Esophagus squamous epithelium (tissue), 5 donors: ENCODE measurements around the gene KLF18. TPM values are rescaled to one million over a fixed set of nuclear protein-coding genes. Genes with fewer than 3 reads are reported as not detected.

Experiments used
- DNase-seq: peaks from one replicate; lab custom pipeline; 2025; lab: John Stamatoyannopoulos, UW
- H3K27ac ChIP-seq, 4 donors: fragments of 200-600 bp; sonication (generic); one replicate each; pipeline ENCODE4 v1.5.1; 2016 to 2019; ENCODE audit warnings: mild to moderate bottlenecking in 1 of 4
- H3K27me3 ChIP-seq, 4 donors: fragments of 200-600 bp; sonication (generic); 1 replicate in 3 of 4; 2 replicates in 1 of 4; pipeline versions ENCODE4 v1.5.1 to v1.6.0; 2017 to 2021; ENCODE audit warnings: antibody characterized with exemption in 1 of 4
- H3K36me3 ChIP-seq, 3 donors: fragments of 200-600 bp; sonication (generic); one replicate each; pipeline ENCODE4 v1.5.1; 2016 to 2019
- H3K4me1 ChIP-seq, 3 donors: fragments of 200-600 bp; sonication (generic); one replicate each; pipeline ENCODE4 v1.5.1; 2017 to 2019
- H3K4me3 ChIP-seq, 4 donors: fragments of 200-600 bp; sonication (generic); 1 replicate in 3 of 4; 2 replicates in 1 of 4; pipeline ENCODE4 v1.5.1; 2016 to 2019; ENCODE audit warnings: mild to moderate bottlenecking in 2 of 4, moderate library complexity in 1 of 4
- H3K9me3 ChIP-seq, 3 donors: fragments of 200-600 bp; sonication (generic); one replicate each; pipeline ENCODE4 v1.5.1; 2016 to 2019
- CTCF ChIP-seq, 6 experiments: fragments of 450-650 bp in 4 of 6; fragments of 200-600 bp in 2 of 6; sonication (generic) in 2 of 6; IDR thresholded peaks; one replicate each; pipeline ENCODE4 v1.5.1; 2016 to 2019; ENCODE audit warnings: antibody characterized with exemption in 6 of 6, mild to moderate bottlenecking in 4 of 6, moderate library complexity in 4 of 6
- POLR2A ChIP-seq, 4 donors: fragments of 450-650 bp; IDR thresholded peaks; one replicate each; pipeline ENCODE4 v1.6.1; 2017; ENCODE audit warnings: antibody characterized with exemption in 4 of 4, mild to moderate bottlenecking in 4 of 4, moderate library complexity in 3 of 4
- WGBS, 2 donors: methylation state at CpG; one replicate each; pipeline ENCODE4 v1.1.5; 2018; 5-methylcytosine and 5-hydroxymethylcytosine counted together
- intact Hi-C: fragments of 100-400 bp; cut with DNase I; formaldehyde crosslinking; loops from one replicate; pipeline ENCODE4 v1.15.0; 2022
- total RNA-seq, 4 donors: library from RNA; depleted of rRNA; stranded (reverse); fragments of >200 nt; gene quantifications; one replicate each; pipeline ENCODE4 v1.1.0, GENCODE V29; 2016
- donor health status: DM: yes; HTN: yes; CAD: no.

KLF18 gene
- total RNA-seq, 4 donors from 2014 or later = not detected

- Histone ChIP-seq H3K36me3 (no peaks in the 10 kb centered on the region), H3K4me1 (no peaks in the 10 kb centered on the region), H3K4me3 (no peak overlapping the region), H3K27me3 (peaks cover 0 to 20% (median 0%) of the 10 kb centered on the region in 4 donors), H3K27ac (no peak overlapping the region), H3K9me3 (no peaks in the 10 kb centered on the region)
- DNase-seq = no peak
- intact Hi-C loops = no loop called here
- TF ChIP-seq POLR2A (IDR thresholded peaks at IDR 0.05) = no peak
- TF ChIP-seq CTCF (IDR thresholded peaks at IDR 0.05) = no peak
- WGBS, 2 donors = 87 to 94% methylated on average over 1 of the region's 1 CpG
Observed at GRCh38 chr1:44108971-44109370, 32.5 kb downstream of the KLF18 start.

- intact Hi-C loops = no loop called here
- 38 to 60% methylated on average over 1 of the region's 1 CpG for WGBS, 2 donors
- H3K4me1 ChIP-seq = no peaks in the 10 kb centered on the region
Observed at GRCh38 chr1:44108241-44108640, 33.2 kb downstream of the KLF18 start.

GRCh38 chr1:44105810-44106209, 35.6 kb downstream of the KLF18 start:
- H3K4me1 ChIP-seq = no peaks in the 10 kb centered on the region
- WGBS, 2 donors = 78% methylated on average over 3 of the region's 3 CpGs
- no peak for TF ChIP-seq POLR2A (IDR thresholded peaks at IDR 0.05)
- TF ChIP-seq CTCF (IDR thresholded peaks at IDR 0.05) = no peak
- H3K4me3 ChIP-seq = no peak overlapping the region
- intact Hi-C loops = no loop called here
- H3K27ac ChIP-seq = no peak overlapping the region
- no peaks in the 10 kb centered on the region for H3K9me3 ChIP-seq
- H3K36me3 ChIP-seq = no peaks in the 10 kb centered on the region
- no peak for DNase-seq
- peaks cover 0 to 28% (median 0%) of the 10 kb centered on the region in 4 donors for H3K27me3 ChIP-seq

More at GRCh38 chr1:44108241-44108640, 33.2 kb downstream of the KLF18 start:
- Histone ChIP-seq H3K36me3 (no peaks in the 10 kb centered on the region), H3K27me3 (peaks cover 0 to 24% (median 0%) of the 10 kb centered on the region in 4 donors), H3K9me3 (no peaks in the 10 kb centered on the region), H3K27ac (no peak overlapping the region), H3K4me3 (no peak overlapping the region)
- TF ChIP-seq POLR2A (IDR thresholded peaks at IDR 0.05) = no peak
- no peak for TF ChIP-seq CTCF (IDR thresholded peaks at IDR 0.05)
- no peak for DNase-seq

- intact Hi-C loops = no loop called here
- DNase-seq = no peak
Observed at GRCh38 chr1:44103270-44104131, 37.9 kb downstream of the KLF18 start.

GRCh38 chr1:44101328-44101727, 40.1 kb downstream of the KLF18 start:
- no peak for DNase-seq
- H3K36me3 ChIP-seq = no peaks in the 10 kb centered on the region
- H3K9me3 ChIP-seq = peaks cover 0 to 6% (median 0%) of the 10 kb centered on the region in 3 donors
- H3K4me3 ChIP-seq = no peak overlapping the region
- whole genome bisulfite sequencing, 2 donors = 66 to 68% methylated on average over 7 of the region's 7 CpGs
- no peaks in the 10 kb centered on the region for H3K4me1 ChIP-seq
- TF ChIP-seq POLR2A (IDR thresholded peaks at IDR 0.05) (no peak), CTCF (IDR thresholded peaks at IDR 0.05) (no peak)
- H3K27me3 ChIP-seq = peaks cover 0 to 16% (median 0%) of the 10 kb centered on the region in 4 donors
- intact Hi-C loops = no loop called here
- no peak overlapping the region for H3K27ac ChIP-seq

More at GRCh38 chr1:44103270-44104131, 37.9 kb downstream of the KLF18 start:
- WGBS, 2 donors = 84 to 96% methylated on average over 11 to 18 of the region's 46 CpGs
- TF ChIP-seq POLR2A (IDR thresholded peaks at IDR 0.05) = no peak
- no peaks in the 10 kb centered on the region for H3K36me3 ChIP-seq
- no peaks in the 10 kb centered on the region for H3K4me1 ChIP-seq
- no peak overlapping the region for H3K4me3 ChIP-seq
- no peak overlapping the region for H3K27ac ChIP-seq
- no peaks in the 10 kb centered on the region for H3K9me3 ChIP-seq
- peaks cover 0 to 28% (median 0%) of the 10 kb centered on the region in 4 donors for H3K27me3 ChIP-seq
